Small intestine (tissue), 7 donors: Measurements from ENCODE around the gene FEM1A. TPM values are rescaled to one million over a fixed set of nuclear protein-coding genes. Genes with fewer than 3 reads are reported as not detected.
"Not testable (repeated sequence)": the region's sequence is repeated elsewhere in the genome, so short reads cannot be mapped to it uniquely, and the experiment has no call there.

Experiments
- DNase-seq, 2 donors: peaks; one replicate each; pipeline versions ENCODE4 v3.0.0 to v3.0.0-alpha.2; 2013
- FAIRE-seq: peaks from 2 replicates; lab custom pipeline; 2012; peaks lifted over from hg19 to GRCh38; lab: Jason Lieb, UNC
- H3K27ac ChIP-seq, 3 donors: one replicate each; pipeline ENCODE4 v1.5.1; 2013; ENCODE audit warnings: low read length in 2 of 3, mild to moderate bottlenecking in 2 of 3, control low read depth in 1 of 3, inconsistent platforms in 1 of 3, low read depth in 1 of 3, moderate library complexity in 1 of 3
- H3K27me3 ChIP-seq, 3 donors: one replicate each; pipeline ENCODE4 v1.6.1; 2013; ENCODE audit warnings: low read length in 3 of 3, inconsistent platforms in 1 of 3; ENCODE audit not compliant: control insufficient read depth in 3 of 3, insufficient read depth in 3 of 3
- H3K36me3 ChIP-seq, 3 donors: one replicate each; pipeline ENCODE4 v1.6.1; 2013; ENCODE audit warnings: low read length in 3 of 3, inconsistent platforms in 1 of 3, low read depth in 1 of 3, mild to moderate bottlenecking in 1 of 3, moderate library complexity in 1 of 3; ENCODE audit not compliant: control insufficient read depth in 3 of 3, insufficient read depth in 2 of 3
- H3K4me1 ChIP-seq, 3 donors: one replicate each; pipeline ENCODE4 v1.6.1; 2013; ENCODE audit warnings: low read length in 2 of 3, inconsistent platforms in 1 of 3, low read depth in 1 of 3, mild to moderate bottlenecking in 1 of 3, moderate library complexity in 1 of 3; ENCODE audit not compliant: control insufficient read depth in 3 of 3, insufficient read depth in 2 of 3
- H3K4me3 ChIP-seq, 3 donors: one replicate each; pipeline ENCODE4 v1.5.1; 2013; ENCODE audit warnings: low read length in 3 of 3, control low read depth in 1 of 3, inconsistent platforms in 1 of 3, low read depth in 1 of 3, mild to moderate bottlenecking in 1 of 3, moderate library complexity in 1 of 3
- H3K9me3 ChIP-seq, 2 donors: one replicate each; pipeline ENCODE4 v1.6.1; 2013; ENCODE audit warnings: low read depth in 1 of 2, low read length in 1 of 2; ENCODE audit not compliant: control insufficient read depth in 2 of 2, insufficient read depth in 1 of 2
- WGBS, 3 donors: extraction: QIAGEN DNeasy Blood & Tissue Kit; methylation state at CpG; one replicate each; pipeline ENCODE4 v1.1.7; 2013; 5-methylcytosine and 5-hydroxymethylcytosine counted together
- polyA plus RNA-seq, 4 donors: library from polyadenylated mRNA; stranded (reverse) in 3 of 4; unstranded in 1 of 4; fragments of 200-250 nt in 3 of 4; fragments of 120-200 nt in 1 of 4; gene quantifications; one replicate each; pipeline versions ENCODE4 v1.2.1 to v1.2.3, GENCODE V29; 2013
- donor health status: healthy with polysubstance abuse.
- donor health status: control.
- donor health status: control.
- donor health status: Bipolar disorder and iron deficiency.
- donor health status: healthy.

Gene FEM1A
- polyA plus RNA-seq, 4 donors, result 1.6 to 6.0 (median 3.2) TPM

- H3K27ac ChIP-seq, result no peak overlapping the region
- H3K9me3 ChIP-seq, result no peaks in the 10 kb centered on the region
- peaks cover 0 to 6% (median 3%) of the 10 kb centered on the region in 3 donors for H3K4me1 ChIP-seq
- DNase-seq, result no peak
- no peak for FAIRE-seq
- 77 to 84% (median 78%) methylated on average over 9 of the region's 9 CpGs for whole genome bisulfite sequencing, 3 donors
- H3K27me3 ChIP-seq, result no peaks in the 10 kb centered on the region
- no peak overlapping the region for H3K4me3 ChIP-seq
- peaks cover 0 to 51% (median 6%) of the 10 kb centered on the region in 3 donors for H3K36me3 ChIP-seq
Measured at GRCh38 chr19:4795400-4795799, 3.9 kb downstream of the FEM1A start.

- Histone ChIP-seq H3K27ac (no peak overlapping the region), H3K4me1 (no peaks in the 10 kb centered on the region), H3K9me3 (no peaks in the 10 kb centered on the region), H3K36me3 (peaks cover 0 to 24% (median 3%) of the 10 kb centered on the region in 3 donors), H3K4me3 (no peak overlapping the region), H3K27me3 (no peaks in the 10 kb centered on the region)
- 42 to 61% (median 52%) methylated on average over 23 of the region's 23 CpGs for WGBS, 3 donors
- no peak for DNase-seq
- no peak for FAIRE-seq
Measured at GRCh38 chr19:4800591-4801081, 9.1 kb downstream of the FEM1A start.

- Histone ChIP-seq H3K27ac (no peak overlapping the region), H3K9me3 (no peaks in the 10 kb centered on the region), H3K4me3 (no peak overlapping the region), H3K36me3 (peaks cover 0 to 21% (median 3%) of the 10 kb centered on the region in 3 donors), H3K4me1 (no peaks in the 10 kb centered on the region), H3K27me3 (no peaks in the 10 kb centered on the region)
- 61 to 84% (median 72%) methylated on average over 3 of the region's 3 CpGs for WGBS, 3 donors
- FAIRE-seq (no peak), DNase-seq (no peak)
Measured at GRCh38 chr19:4801085-4801619, 9.6 kb downstream of the FEM1A start.

- Histone ChIP-seq H3K36me3 (peaks cover 0 to 11% (median 0%) of the 10 kb centered on the region in 3 donors), H3K27ac (no peak overlapping the region), H3K4me3 (no peak overlapping the region), H3K27me3 (no peaks in the 10 kb centered on the region), H3K4me1 (no peaks in the 10 kb centered on the region), H3K9me3 (no peaks in the 10 kb centered on the region)
- no peak for FAIRE-seq
- no peak for DNase-seq
- 73 to 76% (median 74%) methylated on average over 7 of the region's 7 CpGs for WGBS, 3 donors
Measured at GRCh38 chr19:4802711-4803110, 11.2 kb downstream of the FEM1A start.

- Histone ChIP-seq H3K4me3 (no peak overlapping the region), H3K4me1 (no peaks in the 10 kb centered on the region), H3K27ac (no peak overlapping the region), H3K9me3 (no peaks in the 10 kb centered on the region), H3K27me3 (no peaks in the 10 kb centered on the region), H3K36me3 (peaks cover 0 to under 1% (median 0%) of the 10 kb centered on the region in 3 donors)
- WGBS, 3 donors, result 42 to 48% (median 47%) methylated on average over 32 to 33 of the region's 33 CpGs
- DNase-seq, result peak in 1 of 2 donors; percentile 55
- no peak for FAIRE-seq
Measured at GRCh38 chr19:4803736-4804695, 12.5 kb downstream of the FEM1A start.

- not testable (repeated sequence) for DNase-seq, H3K4me3 ChIP-seq, H3K36me3 ChIP-seq, FAIRE-seq, H3K27me3 ChIP-seq, H3K4me1 ChIP-seq, H3K27ac ChIP-seq, H3K9me3 ChIP-seq
- 90 to 93% (median 92%) methylated on average over 6 of the region's 6 CpGs for WGBS, 3 donors
Measured at GRCh38 chr19:4805140-4805539, 13.6 kb downstream of the FEM1A start.

- DNase-seq, result no peak
- no peaks in the 10 kb centered on the region for H3K36me3 ChIP-seq
- no peaks in the 10 kb centered on the region for H3K27me3 ChIP-seq
- 79 to 88% (median 82%) methylated on average over 6 of the region's 6 CpGs for WGBS, 3 donors
- no peaks in the 10 kb centered on the region for H3K4me1 ChIP-seq
- no peak overlapping the region for H3K27ac ChIP-seq
- no peaks in the 10 kb centered on the region for H3K9me3 ChIP-seq
- no peak for FAIRE-seq
- no peak overlapping the region for H3K4me3 ChIP-seq
Measured at GRCh38 chr19:4806384-4806783, 14.8 kb downstream of the FEM1A start.

GRCh38 chr19:4807188-4807587 is 15.7 kb downstream of the FEM1A start:
- no peaks in the 10 kb centered on the region for H3K4me1 ChIP-seq
- H3K27me3 ChIP-seq, result no peaks in the 10 kb centered on the region
- FAIRE-seq (no peak), DNase-seq (no peak)
- no peaks in the 10 kb centered on the region for H3K36me3 ChIP-seq
- 65 to 94% (median 85%) methylated on average over 6 of the region's 6 CpGs for WGBS, 3 donors
- H3K9me3 ChIP-seq, result no peaks in the 10 kb centered on the region
- no peak overlapping the region for H3K27ac ChIP-seq
- H3K4me3 ChIP-seq, result no peak overlapping the region
